ENCODE measurements around the gene TGFBI. TPM values are rescaled to one million over a fixed set of nuclear protein-coding genes. Genes with fewer than 3 reads are reported as not detected.

Gene TGFBI
- total and polyA plus RNA-seq, 2 donors (not counting 1 experiment from before 2014, with no cell fraction given) = 398 to 889 TPM

GRCh38 chr5:136089791-136090190 is 61.0 kb downstream of the TGFBI start:
- no peak for TF ChIP-seq EZH2 (IDR thresholded peaks at IDR 0.05; ENCODE audit: low read length, missing control alignments)
- TF ChIP-seq, protein P1, sequence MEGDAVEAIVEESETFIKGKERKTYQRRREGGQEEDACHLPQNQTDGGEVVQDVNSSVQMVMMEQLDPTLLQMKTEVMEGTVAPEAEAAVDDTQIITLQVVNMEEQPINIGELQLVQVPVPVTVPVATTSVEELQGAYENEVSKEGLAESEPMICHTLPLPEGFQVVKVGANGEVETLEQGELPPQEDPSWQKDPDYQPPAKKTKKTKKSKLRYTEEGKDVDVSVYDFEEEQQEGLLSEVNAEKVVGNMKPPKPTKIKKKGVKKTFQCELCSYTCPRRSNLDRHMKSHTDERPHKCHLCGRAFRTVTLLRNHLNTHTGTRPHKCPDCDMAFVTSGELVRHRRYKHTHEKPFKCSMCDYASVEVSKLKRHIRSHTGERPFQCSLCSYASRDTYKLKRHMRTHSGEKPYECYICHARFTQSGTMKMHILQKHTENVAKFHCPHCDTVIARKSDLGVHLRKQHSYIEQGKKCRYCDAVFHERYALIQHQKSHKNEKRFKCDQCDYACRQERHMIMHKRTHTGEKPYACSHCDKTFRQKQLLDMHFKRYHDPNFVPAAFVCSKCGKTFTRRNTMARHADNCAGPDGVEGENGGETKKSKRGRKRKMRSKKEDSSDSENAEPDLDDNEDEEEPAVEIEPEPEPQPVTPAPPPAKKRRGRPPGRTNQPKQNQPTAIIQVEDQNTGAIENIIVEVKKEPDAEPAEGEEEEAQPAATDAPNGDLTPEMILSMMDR (conservative IDR thresholded peaks at IDR 0.05 in 1 of 2, IDR thresholded peaks at IDR 0.05 in 1 of 2; ENCODE audit: low read depth in 1 of 2, low read length in 2 of 2) = no peak

DNA sequence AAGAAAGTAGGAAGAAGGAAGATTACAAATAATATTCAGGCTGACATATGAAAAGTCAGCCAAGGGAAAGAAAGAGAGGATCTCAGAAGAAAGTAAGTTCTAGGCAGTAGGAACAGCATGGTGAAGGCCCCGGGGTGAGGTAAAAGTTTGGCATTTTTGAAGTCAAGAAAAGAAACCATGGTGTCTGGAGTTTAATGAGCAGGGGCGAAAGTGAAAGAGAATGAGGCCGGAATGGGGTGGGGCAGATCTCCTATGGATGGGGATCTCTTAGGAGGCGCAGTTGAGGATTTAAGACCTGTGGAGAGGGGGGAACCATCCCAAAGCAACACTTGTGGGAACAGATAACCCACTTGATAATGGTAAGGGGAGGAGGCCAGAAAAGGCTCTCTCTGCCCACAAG is 61.5 kb downstream of the TGFBI start:
- Histone ChIP-seq H3K9me3 (ENCODE audit: control insufficient read depth, insufficient read depth, low read depth, low read length) (no peaks in the 10 kb centered on the region), H3K79me2 (ENCODE audit: control insufficient read depth, insufficient read depth, low read length) (no peaks in the 10 kb centered on the region), H3K4me3 (replicated peaks in 1 of 4; ENCODE audit: control extremely low read depth in 1 of 4, insufficient read depth in 1 of 4, low read depth in 3 of 4, low read length in 4 of 4) (no peak overlapping the region), H2AFZ (ENCODE audit: low read length) (no peak overlapping the region), H4K20me1 (ENCODE audit: control insufficient read depth, extremely low read depth, insufficient read depth, low read length) (no peaks in the 10 kb centered on the region), H3K4me1 (ENCODE audit: control insufficient read depth, extremely low read depth, insufficient read depth, low read length) (peaks cover 3% of the 10 kb centered on the region), H3K27me3 (ENCODE audit: control insufficient read depth, insufficient read depth, low read length) (no peaks in the 10 kb centered on the region), H3K36me3 (ENCODE audit: control insufficient read depth, insufficient read depth, low read length) (no peaks in the 10 kb centered on the region), H3K4me2 (ENCODE audit: extremely low read depth, insufficient read depth, low read length) (no peak overlapping the region), H3K9ac (ENCODE audit: insufficient read depth, low read length) (no peak overlapping the region), H3K27ac (ENCODE audit: insufficient read depth, low read length) (no peak overlapping the region)
- TF ChIP-seq, protein P1 (conservative IDR thresholded peaks at IDR 0.05 in 1 of 2, IDR thresholded peaks at IDR 0.05 in 1 of 2; ENCODE audit: low read depth in 1 of 2, low read length in 2 of 2) = no peak
- TF ChIP-seq EZH2 (IDR thresholded peaks at IDR 0.05; ENCODE audit: low read length, missing control alignments) = no peak
- DNase-seq (ENCODE audit: low read depth in 2 of 2) = no peak

More at GRCh38 chr5:136089791-136090190, 61.0 kb downstream of the TGFBI start:
- Histone ChIP-seq H4K20me1 (ENCODE audit: control insufficient read depth, extremely low read depth, insufficient read depth, low read length) (no peaks in the 10 kb centered on the region), H2AFZ (ENCODE audit: low read length) (no peak overlapping the region), H3K79me2 (ENCODE audit: control insufficient read depth, insufficient read depth, low read length) (no peaks in the 10 kb centered on the region), H3K27ac (ENCODE audit: insufficient read depth, low read length) (no peak overlapping the region), H3K9me3 (ENCODE audit: control insufficient read depth, insufficient read depth, low read depth, low read length) (no peaks in the 10 kb centered on the region), H3K36me3 (ENCODE audit: control insufficient read depth, insufficient read depth, low read length) (no peaks in the 10 kb centered on the region), H3K4me2 (ENCODE audit: extremely low read depth, insufficient read depth, low read length) (no peak overlapping the region), H3K9ac (ENCODE audit: insufficient read depth, low read length) (no peak overlapping the region), H3K4me3 (replicated peaks in 1 of 4; ENCODE audit: control extremely low read depth in 1 of 4, insufficient read depth in 1 of 4, low read depth in 3 of 4, low read length in 4 of 4) (no peak overlapping the region), H3K4me1 (ENCODE audit: control insufficient read depth, extremely low read depth, insufficient read depth, low read length) (peaks cover 3% of the 10 kb centered on the region), H3K27me3 (ENCODE audit: control insufficient read depth, insufficient read depth, low read length) (no peaks in the 10 kb centered on the region)
- peak in 1 of 2 donors; percentile 48 for DNase-seq (ENCODE audit: low read depth in 2 of 2)

DNA sequence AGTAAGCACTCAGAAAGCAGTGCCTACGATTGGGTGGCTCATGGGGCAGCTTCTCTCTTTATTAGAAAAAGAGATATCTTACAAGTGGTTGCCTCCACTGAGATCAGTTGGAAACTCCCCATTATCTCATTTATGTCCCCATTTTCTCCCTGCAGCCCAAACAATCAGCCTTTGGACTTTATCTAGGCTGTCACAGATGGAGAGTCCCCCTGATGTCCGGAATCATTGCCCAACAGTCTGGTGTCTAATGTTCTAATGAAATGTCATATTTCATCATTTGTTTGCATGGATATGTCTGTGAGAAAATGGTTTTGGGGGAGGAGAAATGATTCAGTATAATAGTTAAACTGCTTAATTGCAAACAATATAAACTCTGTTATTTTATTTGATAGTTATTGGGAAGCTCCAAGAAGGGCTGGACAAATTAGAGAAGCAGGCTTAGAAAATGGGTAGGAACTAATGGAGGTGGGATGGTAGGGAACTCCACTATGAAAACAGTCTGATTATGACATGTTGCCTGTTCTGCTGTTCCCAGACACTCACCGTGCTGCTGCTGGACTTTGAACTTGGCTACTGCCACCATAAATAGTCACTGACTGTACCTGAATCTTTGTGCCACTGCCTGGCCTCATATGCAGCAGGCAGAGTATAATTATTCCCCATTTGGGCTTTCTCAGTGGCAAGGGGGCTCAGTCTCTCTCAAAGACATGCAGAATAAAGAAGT is 65.6 kb downstream of the TGFBI start:
- Histone ChIP-seq H3K36me3 (ENCODE audit: control insufficient read depth, insufficient read depth, low read length) (no peaks in the 10 kb centered on the region), H2AFZ (ENCODE audit: low read length) (no peak overlapping the region), H3K4me2 (ENCODE audit: extremely low read depth, insufficient read depth, low read length) (no peak overlapping the region), H3K9ac (ENCODE audit: insufficient read depth, low read length) (no peak overlapping the region), H3K4me1 (ENCODE audit: control insufficient read depth, extremely low read depth, insufficient read depth, low read length) (no peaks in the 10 kb centered on the region), H3K9me3 (ENCODE audit: control insufficient read depth, insufficient read depth, low read depth, low read length) (no peaks in the 10 kb centered on the region), H4K20me1 (ENCODE audit: control insufficient read depth, extremely low read depth, insufficient read depth, low read length) (no peaks in the 10 kb centered on the region), H3K27me3 (ENCODE audit: control insufficient read depth, insufficient read depth, low read length) (no peaks in the 10 kb centered on the region), H3K4me3 (replicated peaks in 1 of 4; ENCODE audit: control extremely low read depth in 1 of 4, insufficient read depth in 1 of 4, low read depth in 3 of 4, low read length in 4 of 4) (no peak overlapping the region), H3K27ac (ENCODE audit: insufficient read depth, low read length) (no peak overlapping the region), H3K79me2 (ENCODE audit: control insufficient read depth, insufficient read depth, low read length) (no peaks in the 10 kb centered on the region)
- no peak for DNase-seq (ENCODE audit: low read depth in 2 of 2)
- no peak for TF ChIP-seq EZH2 (IDR thresholded peaks at IDR 0.05; ENCODE audit: low read length, missing control alignments)
- TF ChIP-seq, protein P1 (conservative IDR thresholded peaks at IDR 0.05 in 1 of 2, IDR thresholded peaks at IDR 0.05 in 1 of 2; ENCODE audit: low read depth in 1 of 2, low read length in 2 of 2) = no peak

Measured in fibroblast of lung (primary cell).